Activated CD4-positive, alpha-beta T cell treated with anti-CD3 and anti-CD28 coated beads, Interleukin-2, amount 50 U/mL, for 1 hour (primary cell): ENCODE data around the gene ZNF358.
A peak's percentile ranks its signal among the peaks of the same experiment; 100 is the strongest.
"Not testable (repeated sequence)": the region's sequence is repeated elsewhere in the genome, so short reads cannot be mapped to it uniquely, and the experiment has no call there.

Experiments used
- DNase-seq: peaks from one replicate; pipeline ENCODE4 v3.0.0-alpha.2; 2020

The ZNF358 gene

DNA sequence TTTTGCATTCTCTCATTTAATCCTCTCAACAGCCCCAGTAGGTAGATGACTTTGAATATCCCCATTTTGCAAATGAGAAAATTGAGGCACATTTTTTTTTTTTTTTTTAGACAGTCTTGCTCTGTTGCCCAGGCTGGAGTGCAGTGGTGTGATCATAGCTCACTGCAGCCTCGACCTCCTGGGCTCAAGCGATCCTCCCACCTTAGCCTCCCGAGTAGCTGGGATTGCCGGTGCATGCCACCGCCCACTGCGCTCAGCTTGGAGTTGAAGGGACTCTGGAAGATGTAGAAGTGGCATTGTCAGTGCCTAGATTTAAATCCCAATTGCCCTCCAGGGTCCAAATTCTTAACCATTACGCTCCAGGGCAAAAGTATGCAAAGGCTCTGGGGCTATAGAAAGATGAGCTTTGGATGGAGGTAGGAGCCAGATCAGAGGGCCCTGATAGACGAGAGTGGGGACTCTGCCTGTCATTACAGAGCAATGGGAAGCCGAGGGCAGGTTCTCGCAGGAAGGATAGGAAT is 5.7 kb downstream of the ZNF358 start:
- DNase-seq: no peak

DNA sequence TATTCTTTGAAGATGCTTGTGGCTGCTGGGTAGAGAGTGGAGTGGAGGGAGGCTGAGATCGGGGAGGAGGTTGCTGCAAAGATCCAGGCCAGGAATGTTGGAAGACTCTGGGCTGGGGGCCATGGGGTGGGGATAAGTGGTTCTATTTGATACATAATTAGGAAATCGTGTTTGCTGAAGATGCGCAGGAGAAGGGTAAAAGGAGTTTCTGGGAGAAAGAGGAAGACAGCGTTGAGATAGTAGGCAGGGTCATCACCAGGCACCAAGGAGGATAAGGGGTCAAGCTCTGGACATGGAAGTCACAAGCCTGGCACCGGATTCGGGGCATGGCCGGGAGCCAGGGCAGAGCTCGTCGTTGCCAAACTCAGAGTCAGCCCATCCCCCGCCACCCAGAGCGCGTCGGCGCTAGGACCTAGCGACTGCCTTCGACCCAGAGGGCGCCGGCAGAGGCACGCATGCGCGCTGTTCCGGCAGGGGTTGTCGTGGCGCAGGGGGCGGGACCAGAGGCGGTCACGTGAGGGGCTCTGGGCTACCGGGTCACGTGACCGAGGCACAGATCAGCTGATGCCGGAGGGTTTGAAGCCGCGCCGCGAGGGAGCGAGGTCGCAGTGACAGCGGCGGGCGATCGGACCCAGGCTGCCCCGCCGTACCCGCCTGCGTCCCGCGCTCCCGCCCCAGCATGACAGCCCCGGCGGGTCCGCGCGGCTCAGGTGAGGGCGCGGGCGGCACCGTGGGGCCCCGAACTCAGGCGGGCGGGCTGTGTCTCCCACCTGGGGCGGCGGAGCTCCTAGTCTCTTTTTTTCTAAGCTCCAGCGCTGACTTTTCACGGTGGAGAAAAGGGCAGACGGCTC is 6.4 kb downstream of the ZNF358 start, which contains the start of gene MCOLN1:
Gene MCOLN1, plus strand, starts transcription at position 553 of the 851 bp plus-strand sequence. Its CDS starts 127 bp downstream, at position 680.
- DNase-seq: peak; percentile 100

DNA sequence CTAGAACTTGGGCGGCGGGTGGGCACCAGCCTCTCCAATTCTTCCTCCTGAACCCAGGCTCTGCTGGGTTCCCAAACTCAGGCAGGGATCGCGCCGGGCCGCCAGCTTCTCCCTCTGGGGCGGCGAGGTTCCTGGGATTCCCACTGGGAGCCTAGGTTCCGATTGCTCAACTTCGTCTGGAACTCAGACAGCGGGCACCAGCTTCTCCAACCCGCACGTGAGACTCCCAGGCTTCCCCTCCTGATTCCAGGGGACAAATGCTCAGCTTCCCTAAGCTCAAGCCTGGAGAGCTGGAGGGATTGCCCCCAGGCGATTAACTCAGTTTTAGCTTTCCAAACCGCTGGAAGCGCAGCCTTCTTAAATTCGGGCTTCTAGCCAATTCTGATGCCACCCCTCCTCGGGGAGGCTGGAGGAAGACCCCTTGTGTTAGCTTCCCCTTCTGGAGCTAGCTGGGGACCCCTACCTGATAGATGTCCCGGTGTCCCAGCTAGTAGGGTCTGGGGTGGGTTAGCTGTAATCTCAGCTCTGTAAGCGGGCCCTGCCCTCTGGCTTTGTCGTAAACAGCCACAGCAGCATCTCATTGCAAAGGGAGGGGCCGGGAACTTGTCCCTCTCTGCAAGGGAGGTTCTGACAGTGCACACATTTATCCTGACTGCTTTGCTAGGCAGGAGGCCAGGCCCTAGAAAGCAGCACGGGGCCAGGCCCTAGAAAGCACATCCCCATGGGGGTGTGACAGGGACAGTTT is 7.2 kb downstream of the ZNF358 start:
- DNase-seq: no peak

DNA sequence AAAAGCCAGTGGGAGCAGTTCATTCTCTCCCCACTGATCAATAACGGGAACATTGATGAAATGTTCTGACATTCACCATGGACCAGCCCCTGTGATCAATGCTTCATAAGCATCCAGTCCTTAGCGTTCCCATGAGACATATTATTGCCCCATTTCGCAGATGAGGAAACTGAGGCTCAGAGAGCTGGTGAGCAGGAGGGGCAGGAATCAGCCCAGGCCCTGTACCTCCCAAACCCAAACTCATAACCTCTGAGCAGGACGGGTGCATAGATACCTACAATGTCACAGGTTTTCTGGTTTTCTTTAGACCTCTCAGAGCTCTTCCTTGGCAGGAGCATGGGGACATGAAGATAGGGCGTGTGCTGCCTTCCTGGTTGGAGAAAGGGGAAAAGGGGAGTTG is 8.6 kb downstream of the ZNF358 start:
- DNase-seq: no peak

DNA sequence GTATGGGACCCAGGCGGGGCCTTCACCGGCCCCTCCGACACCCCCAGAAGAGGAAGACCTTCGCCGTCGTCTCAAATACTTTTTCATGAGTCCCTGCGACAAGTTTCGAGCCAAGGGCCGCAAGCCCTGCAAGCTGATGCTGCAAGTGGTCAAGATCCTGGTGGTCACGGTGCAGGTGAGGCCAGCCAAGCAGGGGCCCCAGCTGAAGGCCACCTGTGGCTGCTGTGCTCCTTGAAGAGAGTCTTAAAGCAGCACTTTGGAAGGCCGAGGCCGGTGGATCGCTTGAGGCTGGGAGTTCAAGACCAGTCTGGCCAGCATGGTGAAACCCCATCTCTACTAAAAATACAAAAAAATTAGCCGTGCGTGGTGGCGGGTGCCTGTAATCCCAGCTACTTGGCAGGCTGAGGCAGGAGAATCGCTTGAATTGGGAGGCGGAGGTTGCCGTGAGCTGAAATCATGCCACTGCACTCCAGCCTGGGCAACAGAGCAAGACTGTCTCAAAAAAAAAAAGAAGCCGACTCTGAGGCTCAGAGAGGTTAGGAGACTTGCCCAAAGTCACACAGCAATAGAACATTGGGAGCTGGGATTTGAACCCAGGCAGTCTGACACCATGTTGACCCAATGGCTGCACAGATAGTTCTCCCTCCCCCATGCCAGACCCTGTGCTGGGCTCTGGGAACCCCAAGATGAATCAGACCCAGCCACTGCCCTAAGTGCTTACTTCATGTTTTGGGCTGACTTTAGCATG is 9.3 kb downstream of the ZNF358 start:
- DNase-seq: no peak

DNA sequence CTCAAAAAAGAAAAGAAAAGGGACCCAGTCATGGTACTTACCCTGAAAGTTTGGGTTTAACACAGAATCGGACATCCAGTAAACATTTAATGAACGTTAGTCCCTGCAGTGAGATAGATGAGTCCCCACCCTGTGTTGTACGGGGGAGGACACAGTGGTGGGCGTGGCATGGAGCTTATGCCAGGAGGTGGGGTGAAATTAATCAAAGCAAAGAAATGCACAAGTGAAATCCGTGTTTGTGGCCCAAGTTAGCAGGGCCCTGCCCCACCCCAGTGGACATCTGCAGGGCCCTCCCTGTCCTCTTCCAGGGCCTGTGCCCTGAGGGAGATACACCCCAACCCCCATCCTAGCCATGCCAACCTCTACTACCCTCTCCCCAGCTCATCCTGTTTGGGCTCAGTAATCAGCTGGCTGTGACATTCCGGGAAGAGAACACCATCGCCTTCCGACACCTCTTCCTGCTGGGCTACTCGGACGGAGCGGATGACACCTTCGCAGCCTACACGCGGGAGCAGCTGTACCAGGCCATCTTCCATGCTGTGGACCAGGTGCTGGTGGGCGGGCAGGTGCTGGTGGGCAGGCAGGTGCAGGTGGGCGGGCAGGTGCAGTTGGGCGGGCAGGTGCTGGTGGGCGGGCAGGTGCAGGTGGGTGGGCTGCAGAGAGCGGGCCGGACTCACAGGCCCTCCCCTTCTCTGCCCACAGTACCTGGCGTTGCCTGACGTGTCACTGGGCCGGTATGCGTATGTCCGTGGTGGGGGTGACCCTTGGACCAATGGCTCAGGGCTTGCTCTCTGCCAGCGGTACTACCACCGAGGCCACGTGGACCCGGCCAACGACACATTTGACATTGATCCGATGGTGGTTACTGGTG is 10.4 kb downstream of the ZNF358 start:
- no peak for DNase-seq

DNA sequence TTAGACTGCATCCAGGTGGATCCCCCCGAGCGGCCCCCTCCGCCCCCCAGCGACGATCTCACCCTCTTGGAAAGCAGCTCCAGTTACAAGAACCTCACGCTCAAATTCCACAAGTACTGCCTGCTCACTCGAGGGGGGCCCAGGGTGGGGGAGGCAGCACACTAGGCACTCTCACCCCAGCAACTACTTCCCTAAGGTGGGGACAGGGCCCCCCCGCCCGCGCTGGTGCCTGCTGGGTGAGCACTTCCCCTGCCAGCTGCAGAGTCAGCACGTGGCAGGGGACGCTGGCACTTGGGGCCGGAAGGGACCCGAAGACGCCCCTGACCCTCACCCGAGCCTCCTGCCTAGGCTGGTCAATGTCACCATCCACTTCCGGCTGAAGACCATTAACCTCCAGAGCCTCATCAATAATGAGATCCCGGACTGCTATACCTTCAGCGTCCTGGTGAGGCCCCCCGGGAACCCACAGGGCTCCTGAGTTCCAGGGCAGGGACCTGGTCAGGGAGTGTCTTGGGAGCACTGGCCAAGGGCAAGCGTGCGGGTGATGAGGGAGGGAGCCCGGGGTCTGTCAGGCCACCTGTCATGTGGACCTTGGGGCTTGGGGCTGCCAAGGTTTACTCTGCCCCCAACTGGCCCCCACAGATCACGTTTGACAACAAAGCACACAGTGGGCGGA is 11.8 kb downstream of the ZNF358 start:
- DNase-seq: no peak

DNA sequence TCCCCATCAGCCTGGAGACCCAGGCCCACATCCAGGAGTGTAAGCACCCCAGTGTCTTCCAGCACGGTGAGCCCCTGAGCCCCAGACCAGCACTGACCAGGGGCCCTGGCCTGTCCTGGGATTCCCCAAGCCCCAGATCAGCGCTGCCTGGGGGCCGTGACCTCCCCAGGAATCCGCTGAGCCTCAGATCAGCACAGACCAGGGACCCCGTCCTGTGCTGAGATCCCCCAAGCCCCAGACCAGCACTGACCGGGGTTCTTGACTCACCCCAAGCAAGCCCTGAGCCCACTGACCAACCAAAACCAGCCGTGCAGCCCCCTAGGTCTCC is 12.3 kb downstream of the ZNF358 start:
- no peak for DNase-seq

DNA sequence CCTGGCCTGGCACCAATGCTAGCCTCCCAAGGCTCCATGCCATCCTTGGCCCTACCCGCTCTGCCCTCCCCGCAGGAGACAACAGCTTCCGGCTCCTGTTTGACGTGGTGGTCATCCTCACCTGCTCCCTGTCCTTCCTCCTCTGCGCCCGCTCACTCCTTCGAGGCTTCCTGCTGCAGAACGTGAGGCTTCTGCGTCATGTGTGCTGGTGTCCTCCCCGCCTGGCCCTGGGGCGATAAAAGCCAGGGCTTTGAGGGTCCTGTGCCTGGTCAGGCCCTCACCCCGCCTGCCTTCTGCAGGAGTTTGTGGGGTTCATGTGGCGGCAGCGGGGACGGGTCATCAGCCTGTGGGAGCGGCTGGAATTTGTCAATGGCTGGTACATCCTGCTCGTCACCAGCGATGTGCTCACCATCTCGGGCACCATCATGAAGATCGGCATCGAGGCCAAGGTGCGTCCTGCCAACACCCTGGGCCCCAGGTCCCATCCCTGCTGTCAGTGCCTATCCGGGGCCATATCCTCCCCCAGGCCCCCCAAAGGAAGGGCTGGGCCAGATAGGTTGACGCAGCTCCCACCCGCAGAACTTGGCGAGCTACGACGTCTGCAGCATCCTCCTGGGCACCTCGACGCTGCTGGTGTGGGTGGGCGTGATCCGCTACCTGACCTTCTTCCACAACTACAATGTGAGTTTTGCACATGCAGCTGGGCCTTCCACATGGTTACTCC is 12.8 kb downstream of the ZNF358 start:
- no peak for DNase-seq

DNA sequence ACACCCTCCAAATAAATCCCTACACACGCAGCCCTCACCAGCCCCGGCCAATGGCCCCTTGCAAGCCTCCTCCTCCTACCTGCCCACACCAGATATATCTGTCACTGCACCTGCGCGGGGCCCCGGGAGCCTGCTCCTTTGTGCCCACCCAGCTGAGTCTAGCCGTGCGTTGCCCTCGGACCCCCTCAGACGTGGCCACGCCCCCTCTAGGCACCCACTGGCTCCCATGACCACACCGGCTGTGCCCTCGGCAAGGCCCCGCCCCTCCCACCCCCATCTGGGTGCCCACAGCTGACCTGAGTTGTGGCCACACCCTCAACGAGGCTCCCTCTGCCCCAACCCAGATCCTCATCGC is 13.3 kb downstream of the ZNF358 start:
- no peak for DNase-seq

DNA sequence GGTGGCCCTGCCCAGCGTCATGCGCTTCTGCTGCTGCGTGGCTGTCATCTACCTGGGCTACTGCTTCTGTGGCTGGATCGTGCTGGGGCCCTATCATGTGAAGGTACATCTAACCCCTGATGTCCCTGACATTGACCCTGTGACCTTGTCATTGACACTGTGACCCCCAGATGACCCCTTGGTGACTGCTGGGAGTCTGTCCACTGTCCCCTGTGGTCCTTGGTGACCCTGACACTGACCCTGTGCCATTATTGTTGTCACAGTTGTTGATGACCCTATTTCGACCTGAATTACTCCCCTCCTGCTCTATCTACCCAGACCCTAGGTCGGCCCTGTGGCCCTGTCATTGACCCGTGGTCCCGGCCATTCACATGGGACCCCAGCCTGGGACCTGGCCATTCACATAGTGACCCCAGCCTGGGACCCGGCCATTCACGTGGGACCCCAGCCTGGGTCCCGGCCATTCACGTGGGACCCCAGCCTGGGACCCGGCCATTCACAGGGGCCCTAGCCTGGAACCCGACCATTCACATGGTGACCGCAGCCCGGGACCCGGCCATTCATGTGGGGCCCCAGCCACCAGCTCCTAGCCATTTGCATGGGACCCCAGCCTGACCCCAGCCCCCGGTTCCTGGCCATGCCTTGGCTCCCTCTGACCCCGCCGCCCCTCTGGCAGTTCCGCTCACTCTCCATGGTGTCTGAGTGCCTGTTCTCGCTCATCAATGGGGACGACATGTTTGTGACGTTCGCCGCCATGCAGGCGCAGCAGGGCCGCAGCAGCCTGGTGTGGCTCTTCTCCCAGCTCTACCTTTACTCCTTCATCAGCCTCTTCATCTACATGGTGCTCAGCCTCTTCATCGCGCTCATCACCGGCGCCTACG is 13.9 kb downstream of the ZNF358 start:
- no peak for DNase-seq

DNA sequence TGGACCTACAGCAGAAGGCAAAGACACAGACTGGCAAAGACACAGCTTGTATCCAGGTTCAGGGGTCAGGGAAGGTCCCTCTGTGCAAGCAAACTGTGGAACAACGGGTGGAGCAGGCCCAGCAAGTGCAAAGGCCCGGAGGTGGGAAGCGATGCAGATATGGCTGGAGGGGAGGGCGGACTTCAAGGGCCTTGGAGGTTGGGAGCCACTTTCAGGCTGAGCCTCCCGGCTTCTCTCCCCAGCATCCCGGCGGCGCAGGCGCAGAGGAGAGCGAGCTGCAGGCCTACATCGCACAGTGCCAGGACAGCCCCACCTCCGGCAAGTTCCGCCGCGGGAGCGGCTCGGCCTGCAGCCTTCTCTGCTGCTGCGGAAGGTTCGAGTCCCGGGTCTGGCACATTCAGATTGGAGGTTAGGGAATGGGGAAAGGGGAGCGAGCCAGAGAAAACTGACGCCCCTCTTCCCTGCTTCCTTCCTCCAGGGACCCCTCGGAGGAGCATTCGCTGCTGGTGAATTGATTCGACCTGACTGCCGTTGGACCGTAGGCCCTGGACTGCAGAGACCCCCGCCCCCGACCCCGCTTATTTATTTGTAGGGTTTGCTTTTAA is 17.5 kb downstream of the ZNF358 start:
- no peak for DNase-seq

DNA sequence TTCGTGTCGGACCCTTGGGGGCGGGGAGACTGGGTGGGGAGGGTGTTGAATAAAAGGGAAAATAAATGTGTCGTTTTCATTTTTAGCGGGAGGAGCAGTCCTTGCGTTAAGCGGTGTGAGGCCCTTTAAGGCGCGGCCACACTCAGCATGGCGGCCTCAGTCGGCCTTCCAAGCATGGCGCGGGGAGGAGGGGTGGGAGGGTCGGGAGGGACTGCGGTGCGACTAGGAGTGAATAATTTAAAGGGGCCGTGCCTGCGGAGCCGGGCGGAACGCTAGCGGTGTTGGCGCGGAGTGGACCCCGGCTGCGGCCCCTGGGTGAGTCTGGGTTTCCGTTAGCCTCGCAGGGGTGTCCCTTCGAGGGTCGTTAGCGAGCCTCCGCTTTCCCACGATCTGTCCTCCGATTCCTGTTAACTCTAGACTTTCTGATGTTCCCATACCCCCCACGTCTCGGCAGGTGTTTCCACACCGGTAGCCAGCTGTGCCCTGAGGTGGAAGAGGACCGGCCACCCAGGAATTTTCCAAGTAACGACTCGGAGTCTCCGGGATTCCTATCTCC is 18.1 kb downstream of the ZNF358 start:
- peak; percentile 81 for DNase-seq

DNA sequence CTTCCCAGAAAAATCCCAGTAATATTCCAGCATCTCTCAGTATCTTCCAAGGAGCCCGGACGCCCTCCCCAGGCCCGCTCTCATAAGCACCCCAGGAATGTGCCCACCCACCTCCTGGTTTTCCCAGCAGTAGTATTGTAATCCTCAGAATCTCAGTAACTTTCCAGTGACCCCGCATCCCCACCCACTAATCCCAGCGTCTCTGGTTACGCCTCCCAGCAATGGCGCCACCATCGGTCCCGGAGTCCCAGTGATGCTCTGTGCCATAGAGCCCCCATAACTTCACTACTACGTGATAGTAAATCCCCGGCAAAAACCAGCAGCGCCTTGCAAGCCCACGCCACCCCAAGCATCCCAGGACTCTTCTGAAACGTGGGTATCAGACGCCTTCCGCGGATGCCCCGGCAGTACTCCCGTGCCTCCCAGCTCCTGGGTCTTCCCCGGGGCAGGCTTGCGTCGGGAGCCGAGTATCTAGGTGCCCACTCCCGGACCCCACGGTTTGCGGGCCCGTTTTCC is 18.7 kb downstream of the ZNF358 start:
- DNase-seq: peak; percentile 24

DNA sequence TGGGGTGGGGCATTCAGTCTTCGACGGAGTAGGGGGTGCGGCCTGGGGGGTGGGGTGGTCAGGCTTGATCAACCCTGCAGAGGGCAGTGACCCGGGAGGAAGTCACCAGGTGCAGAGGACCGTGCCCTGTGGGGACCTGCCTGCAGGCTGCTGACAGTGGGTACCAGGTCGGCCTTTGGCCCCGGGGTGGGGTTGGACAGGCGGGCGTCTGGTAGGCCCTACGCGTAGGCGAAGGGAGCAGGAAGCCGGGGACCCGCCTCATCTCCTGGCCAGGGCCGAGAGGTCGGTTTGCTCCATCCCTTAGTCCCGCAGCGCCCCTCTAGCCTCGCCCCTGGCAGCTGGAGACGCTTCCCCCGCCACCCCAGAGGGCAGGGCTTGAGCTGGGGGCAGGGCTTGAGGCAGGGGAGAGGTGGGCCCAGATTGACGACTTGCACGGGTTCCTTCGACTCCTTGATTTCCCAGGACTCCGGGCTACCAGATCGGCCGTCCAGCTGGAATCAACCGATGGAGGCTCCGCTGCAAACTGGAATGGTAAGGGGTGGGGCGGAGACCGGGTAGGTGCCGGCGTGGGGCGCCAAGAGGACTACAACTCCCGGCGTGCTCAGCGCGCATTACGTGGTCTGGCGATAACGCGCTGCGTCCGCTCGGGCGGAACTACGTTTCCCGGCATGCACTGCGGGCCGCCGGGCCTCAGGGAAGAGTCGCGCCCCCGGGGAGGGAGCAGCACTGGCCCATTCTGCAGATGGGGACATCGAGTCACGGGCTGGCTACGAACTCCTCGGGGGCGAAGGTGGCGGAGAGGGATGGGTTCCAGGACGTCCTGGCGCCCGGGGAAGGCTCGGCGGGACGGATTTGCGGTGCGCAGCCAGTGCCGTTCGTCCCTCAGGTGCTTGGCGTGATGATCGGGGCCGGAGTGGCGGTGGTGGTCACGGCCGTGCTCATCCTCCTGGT is 19.4 kb downstream of the ZNF358 start, which contains the start of gene PNPLA6:
Gene PNPLA6, plus strand, starts transcription at position 671 of the 951 bp plus-strand sequence. Its CDS starts 72 bp downstream, at position 743.
- DNase-seq: peak; percentile 92

DNA sequence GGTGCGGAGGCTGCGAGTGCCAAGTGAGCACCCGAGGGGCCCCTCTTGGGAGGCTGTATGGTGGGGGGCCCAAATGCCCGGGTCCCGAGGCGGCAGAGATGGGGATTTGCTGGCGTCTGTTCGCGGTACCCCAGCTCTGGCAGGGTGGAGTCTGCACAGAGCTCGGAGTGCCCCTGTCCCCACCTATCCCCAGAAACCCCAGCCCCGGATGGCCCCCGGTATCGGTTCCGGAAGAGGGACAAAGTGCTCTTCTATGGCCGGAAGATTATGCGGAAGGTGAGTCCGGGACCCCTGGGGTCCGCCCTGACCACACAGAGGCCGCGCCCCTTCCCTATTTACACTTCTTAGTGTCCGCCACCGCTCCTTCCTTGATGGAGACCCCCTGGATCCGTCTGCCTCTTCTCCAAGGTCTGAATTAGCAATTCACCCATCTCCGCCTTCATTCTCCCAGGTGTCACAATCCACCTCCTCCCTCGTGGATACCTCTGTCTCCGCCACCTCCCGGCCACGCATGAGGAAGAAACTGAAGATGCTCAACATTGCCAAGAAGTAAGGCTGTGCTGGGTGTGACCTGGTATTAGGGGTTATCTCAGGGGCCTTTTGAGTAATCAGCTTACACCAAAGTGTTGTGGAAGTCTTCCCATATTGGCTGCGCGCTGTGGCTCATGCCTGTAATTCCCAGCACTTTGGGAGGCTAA is 20.2 kb downstream of the ZNF358 start:
- DNase-seq: no peak

DNA sequence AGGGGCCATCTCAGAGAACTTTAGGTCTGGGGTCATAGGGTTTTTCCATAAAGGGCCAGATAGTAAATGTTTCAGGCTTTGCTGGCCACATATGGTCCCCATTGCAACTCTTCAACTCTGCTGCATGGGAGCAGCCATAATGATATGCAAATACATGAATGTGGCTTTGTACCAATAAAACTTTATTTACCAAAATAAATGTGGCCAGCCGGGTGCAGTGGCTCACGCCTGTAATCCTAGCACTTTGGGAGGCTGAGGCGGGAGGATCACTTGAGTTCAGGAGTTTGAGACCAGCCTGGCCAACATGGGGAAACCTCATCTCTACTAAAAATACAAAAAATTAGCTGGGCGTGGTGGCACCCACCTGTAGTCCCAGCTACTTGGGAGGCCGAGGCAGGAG is 23.1 kb downstream of the ZNF358 start:
- DNase-seq: not testable (repeated sequence)
